ENCODE data around the gene CFAP251.
"Not testable (repeated sequence)": the region's sequence is repeated elsewhere in the genome, so short reads cannot be mapped to it uniquely, and the experiment has no call there.

CFAP251 gene

GRCh38 chr12:121974026-121974985, 55.9 kb downstream of the CFAP251 start:
- DNase-seq, result no peak

GRCh38 chr12:121975021-121975420, 56.6 kb downstream of the CFAP251 start:
- no peak for DNase-seq

- DNase-seq, result no peak
These were observed 58.6 kb downstream of the CFAP251 start for GRCh38 chr12:121976950-121977349.

- DNase-seq, result no peak
These were observed 61.9 kb downstream of the CFAP251 start for GRCh38 chr12:121980191-121980891.

GRCh38 chr12:121980892-121981272, 62.5 kb downstream of the CFAP251 start:
- DNase-seq, result no peak

GRCh38 chr12:121981456-121981855, 63.1 kb downstream of the CFAP251 start:
- no peak for DNase-seq

GRCh38 chr12:121982950-121983349, 64.6 kb downstream of the CFAP251 start:
- DNase-seq, result no peak

GRCh38 chr12:121983536-121984210, 65.3 kb downstream of the CFAP251 start:
- no peak for DNase-seq

- no peak for DNase-seq
These were observed 68.3 kb downstream of the CFAP251 start for GRCh38 chr12:121986489-121987245.

- DNase-seq, result not testable (repeated sequence)
These were observed 70.1 kb downstream of the CFAP251 start for GRCh38 chr12:121988519-121988918.

- DNase-seq, result no peak
These were observed 71.1 kb downstream of the CFAP251 start for GRCh38 chr12:121989276-121990113.

- no peak for DNase-seq
These were observed 71.8 kb downstream of the CFAP251 start for GRCh38 chr12:121990114-121990647.

GRCh38 chr12:121990692-121991603, 72.6 kb downstream of the CFAP251 start:
- no peak for DNase-seq

GRCh38 chr12:121992059-121992879, 73.9 kb downstream of the CFAP251 start:
- peak in 34 of 56 donors; percentile 2 to 73 (median 25) for DNase-seq

- DNase-seq, result no peak
These were observed 77.9 kb downstream of the CFAP251 start for GRCh38 chr12:121996050-121996944.

GRCh38 chr12:121996945-121997612, 78.7 kb downstream of the CFAP251 start:
- DNase-seq, result no peak

Data from nucleus accumbens (tissue), 56 donors.